Lower leg skin (tissue), 4 donors: ENCODE measurements around the gene PLSCR4. TPM values are rescaled to one million over a fixed set of nuclear protein-coding genes. Genes with fewer than 3 reads are reported as not detected.

Experiments
- DNase-seq, 2 donors: peaks; one replicate each; pipeline ENCODE4 v3.0.0-alpha.2; 2019; ENCODE audit warnings: low spot score in 2 of 2
- H3K4me3 ChIP-seq: fragments of 200-600 bp; sonication (generic); 2 replicates; pipeline ENCODE4 v1.5.1; 2017; ENCODE audit warnings: mild to moderate bottlenecking, low read depth; ENCODE audit not compliant: poor library complexity, severe bottlenecking
- CTCF ChIP-seq, 3 donors: fragments of 450-650 bp; IDR thresholded peaks; one replicate each; pipeline ENCODE4 v1.5.1; 2016; ENCODE audit warnings: antibody characterized with exemption in 3 of 3, mild to moderate bottlenecking in 3 of 3, moderate library complexity in 2 of 3
- POLR2A ChIP-seq, 2 donors: fragments of 450-650 bp; IDR thresholded peaks; one replicate each; pipeline ENCODE4 v1.6.1; 2016 to 2017; ENCODE audit warnings: antibody characterized with exemption in 2 of 2, mild to moderate bottlenecking in 1 of 2, moderate library complexity in 1 of 2
- WGBS, 2 donors: methylation state at CpG; one replicate each; pipeline ENCODE4 v1.1.5; 2018; 5-methylcytosine and 5-hydroxymethylcytosine counted together
- intact Hi-C: fragments of 100-400 bp; cut with DNase I; formaldehyde crosslinking; loops from one replicate; pipeline ENCODE4 v1.15.0; 2023; ENCODE audit warnings: low total_unique reads
- total RNA-seq, 4 donors: library from RNA; depleted of rRNA; stranded (reverse); fragments of >200 nt; gene quantifications; one replicate each; pipeline ENCODE4 v1.1.0, GENCODE V29; 2016

Gene PLSCR4
- total RNA-seq, 4 donors from 2014 or later = 12.3 to 47.2 (median 18.4) TPM

GRCh38 chr3:146195030-146195429, 55.9 kb downstream of the PLSCR4 start:
- 71 to 79% methylated on average over 3 of the region's 3 CpGs for WGBS, 2 donors
- no peak overlapping the region for H3K4me3 ChIP-seq
- intact Hi-C loops = no loop called here
- DNase-seq = no peak
- TF ChIP-seq POLR2A (IDR thresholded peaks at IDR 0.05) (no peak), CTCF (IDR thresholded peaks at IDR 0.05) (no peak)

DNA sequence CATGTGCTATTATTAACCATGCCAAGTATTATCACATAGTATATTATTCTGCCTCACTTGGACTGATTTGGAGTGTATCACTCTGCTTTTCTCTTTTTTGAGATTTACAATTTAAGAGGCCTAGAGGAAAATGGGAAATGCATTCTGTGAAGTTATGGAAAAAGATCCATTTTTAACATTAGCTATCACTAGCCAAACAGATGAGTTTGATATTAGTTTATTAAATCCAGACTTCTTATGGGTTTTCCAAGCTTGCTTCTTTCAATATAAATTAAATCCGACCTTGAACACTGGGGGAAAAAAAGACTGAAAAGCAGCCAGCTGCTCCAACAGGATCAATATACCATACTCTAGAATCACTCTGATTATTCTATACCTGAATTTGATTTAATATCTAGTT, 59.9 kb downstream of the PLSCR4 start:
- H3K4me3 ChIP-seq = no peak overlapping the region
- intact Hi-C loops = no loop called here
- 70% methylated on average over 1 of the region's 1 CpG for WGBS, 2 donors
- no peak for DNase-seq
- TF ChIP-seq CTCF (IDR thresholded peaks at IDR 0.05) = no peak
- TF ChIP-seq POLR2A (IDR thresholded peaks at IDR 0.05) = no peak

DNA sequence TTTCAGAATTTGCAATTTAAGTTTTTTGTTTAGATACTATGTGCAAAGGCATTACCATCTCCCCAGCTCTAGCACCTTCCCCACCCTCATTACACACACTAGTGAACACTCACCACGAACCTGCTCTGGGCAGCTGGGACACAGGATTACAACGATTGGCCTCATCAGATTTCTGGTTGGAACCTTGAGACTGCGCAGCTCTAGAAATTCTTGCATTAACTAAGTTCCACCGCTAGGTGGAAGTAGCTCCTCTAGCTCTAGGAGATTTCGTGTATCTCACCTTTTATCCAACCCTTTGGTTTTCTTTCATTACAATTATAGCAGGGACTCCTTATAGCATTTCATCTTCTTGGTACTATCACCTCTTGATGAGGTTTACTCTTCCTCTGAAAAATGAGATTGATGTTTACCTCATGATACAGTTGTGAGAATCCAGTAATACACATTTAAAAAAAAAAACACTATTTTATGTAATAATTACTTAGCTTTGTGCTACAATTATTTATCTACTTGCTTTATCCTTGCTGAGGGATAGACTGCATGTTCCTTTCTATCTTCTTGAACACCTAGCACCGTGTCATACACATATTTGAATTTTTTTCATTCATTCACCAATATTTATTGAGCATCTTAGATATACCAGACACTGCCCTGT, 61.3 kb downstream of the PLSCR4 start:
- intact Hi-C loops = loop anchor here (5.0 kb wide), 1 partner anchor 122 kb away; no protein-coding TSS in a partner anchor
- DNase-seq = no peak
- 8 to 14% methylated on average over 6 of the region's 6 CpGs for WGBS, 2 donors
- no peak for TF ChIP-seq POLR2A (IDR thresholded peaks at IDR 0.05)
- TF ChIP-seq CTCF (IDR thresholded peaks at IDR 0.05) = peak in 1 of 3 donors; percentile 45
- H3K4me3 ChIP-seq = no peak overlapping the region

DNA sequence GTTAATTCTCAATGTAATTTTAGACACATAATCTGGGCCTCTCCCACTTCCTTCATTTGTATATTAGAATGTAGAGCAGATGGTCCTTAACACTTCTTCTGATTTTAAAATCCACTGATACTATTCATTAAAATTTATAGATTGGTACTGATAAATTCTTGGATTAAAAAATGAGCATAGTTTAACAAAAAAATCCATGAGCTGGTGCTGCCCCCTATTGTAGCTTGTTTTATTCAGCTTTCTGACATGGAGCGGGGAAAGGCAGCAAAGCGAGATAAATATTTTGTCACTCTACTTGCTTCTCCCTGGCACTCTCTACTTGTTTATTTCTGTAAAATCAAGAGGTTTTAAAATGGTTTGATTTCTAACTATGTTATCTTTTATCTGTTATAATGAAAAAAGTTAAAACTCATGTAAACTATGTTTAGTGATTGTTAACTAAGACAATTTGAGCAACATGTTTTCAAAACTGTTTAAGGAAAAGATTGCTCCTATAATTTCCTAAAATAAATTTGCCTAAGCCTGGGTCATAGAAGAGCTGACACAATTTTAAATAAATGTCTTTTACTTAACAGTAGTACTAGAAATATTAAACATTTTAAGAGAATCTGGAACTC, 63.5 kb downstream of the PLSCR4 start:
- intact Hi-C loops = loop anchor here (5.0 kb wide), 1 partner anchor 120 kb away; no protein-coding TSS in a partner anchor
- DNase-seq = no peak
- TF ChIP-seq POLR2A (IDR thresholded peaks at IDR 0.05) (no peak), CTCF (IDR thresholded peaks at IDR 0.05) (no peak)
- H3K4me3 ChIP-seq = no peak overlapping the region
- 67 to 75% methylated on average over 2 of the region's 2 CpGs for WGBS, 2 donors

DNA sequence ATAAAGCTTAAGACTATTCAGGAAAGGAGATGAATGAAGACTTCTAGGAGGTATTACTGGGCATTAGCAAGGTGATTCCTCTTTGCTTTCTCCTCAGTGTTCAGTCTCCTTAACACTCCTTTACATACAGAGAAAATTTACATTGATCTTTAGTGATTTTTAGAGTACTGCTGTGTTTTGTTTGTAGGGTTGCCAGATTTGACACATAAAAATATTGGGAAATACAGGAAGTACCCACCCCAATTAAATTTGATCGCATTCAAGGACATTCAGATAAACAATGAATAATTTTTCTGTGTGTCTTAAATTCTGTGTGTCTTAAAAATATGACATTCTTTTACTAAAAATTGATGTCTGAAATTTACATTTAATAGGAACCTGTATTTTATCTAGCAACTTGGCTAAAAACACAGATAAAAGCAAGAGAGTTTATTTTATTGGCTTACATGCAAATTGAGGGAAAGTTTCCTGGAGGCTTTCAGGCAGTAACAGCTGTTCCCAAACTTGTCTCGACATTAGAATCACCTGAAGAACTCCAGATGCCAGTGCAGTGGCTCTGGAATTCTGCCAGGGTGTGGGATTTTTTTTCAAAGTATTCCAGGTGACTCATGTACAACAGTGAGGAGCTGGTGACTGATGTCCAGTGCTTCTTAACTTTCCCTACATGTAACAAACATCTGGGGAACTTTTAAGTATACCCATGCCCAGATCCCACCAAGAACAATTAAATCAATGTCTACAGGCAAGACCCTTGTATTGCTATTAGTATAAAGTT, 66.5 kb downstream of the PLSCR4 start:
- WGBS, 2 donors = 28 to 41% methylated on average over 2 of the region's 2 CpGs
- no peak overlapping the region for H3K4me3 ChIP-seq
- intact Hi-C loops = loop anchor here (5.0 kb wide), 1 partner anchor 117 kb away; no protein-coding TSS in a partner anchor
- DNase-seq = no peak
- no peak for TF ChIP-seq POLR2A (IDR thresholded peaks at IDR 0.05)
- TF ChIP-seq CTCF (IDR thresholded peaks at IDR 0.05) = no peak
